ENCODE measurements around the gene SSH2.
A peak's percentile ranks its signal among the peaks of the same experiment; 100 is the strongest.
"Not testable (repeated sequence)": the region's sequence is repeated elsewhere in the genome, so short reads cannot be mapped to it uniquely, and the experiment has no call there.

Gene SSH2

GRCh38 chr17:29833801-29834200, 96.2 kb downstream of the SSH2 start:
- DNase-seq, result no peak

- no peak for DNase-seq
These were observed 101.2 kb downstream of the SSH2 start for GRCh38 chr17:29828676-29829284.

GRCh38 chr17:29827179-29827578, 102.8 kb downstream of the SSH2 start:
- no peak for DNase-seq

GRCh38 chr17:29826114-29826692, 103.8 kb downstream of the SSH2 start:
- no peak for DNase-seq

- DNase-seq, result no peak
These were observed 104.4 kb downstream of the SSH2 start for GRCh38 chr17:29825604-29826003.

GRCh38 chr17:29821897-29822296, 108.1 kb downstream of the SSH2 start:
- DNase-seq, result no peak

- no peak for DNase-seq
These were observed 109.6 kb downstream of the SSH2 start for GRCh38 chr17:29820425-29820824.

GRCh38 chr17:29807520-29808361, 122.3 kb downstream of the SSH2 start:
- peak; percentile 23 for DNase-seq

- no peak for DNase-seq
These were observed 127.8 kb downstream of the SSH2 start for GRCh38 chr17:29802246-29802645.

- no peak for DNase-seq
These were observed 129.6 kb downstream of the SSH2 start for GRCh38 chr17:29800457-29800856.

GRCh38 chr17:29796652-29797051, 133.4 kb downstream of the SSH2 start:
- DNase-seq, result no peak

- no peak for DNase-seq
These were observed 136.5 kb downstream of the SSH2 start for GRCh38 chr17:29793501-29793900.

- no peak for DNase-seq
These were observed 138.5 kb downstream of the SSH2 start for GRCh38 chr17:29791336-29792080.

GRCh38 chr17:29789196-29790170, 140.5 kb downstream of the SSH2 start:
- DNase-seq, result no peak

GRCh38 chr17:29787995-29788394, 142.0 kb downstream of the SSH2 start:
- DNase-seq, result no peak

- no peak for DNase-seq
These were observed 147.1 kb downstream of the SSH2 start for GRCh38 chr17:29782917-29783316.

GRCh38 chr17:29779812-29780190, 150.2 kb downstream of the SSH2 start:
- not testable (repeated sequence) for DNase-seq

- DNase-seq, result no peak
These were observed 150.8 kb downstream of the SSH2 start for GRCh38 chr17:29778956-29779811.

GRCh38 chr17:29777663-29778062, 152.4 kb downstream of the SSH2 start:
- DNase-seq, result no peak

GRCh38 chr17:29776026-29776425, 154.0 kb downstream of the SSH2 start:
- DNase-seq, result no peak

GRCh38 chr17:29772981-29773380, 157.0 kb downstream of the SSH2 start:
- DNase-seq, result no peak

Measured in NCI-H1092 (cell line).